Measurements from ENCODE around the gene PDE11A. TPM values are rescaled to one million over a fixed set of nuclear protein-coding genes. Genes with fewer than 3 reads are reported as not detected.

The PDE11A gene
- total RNA-seq, 1 donor from 2014 or later = 2.4 TPM

DNA sequence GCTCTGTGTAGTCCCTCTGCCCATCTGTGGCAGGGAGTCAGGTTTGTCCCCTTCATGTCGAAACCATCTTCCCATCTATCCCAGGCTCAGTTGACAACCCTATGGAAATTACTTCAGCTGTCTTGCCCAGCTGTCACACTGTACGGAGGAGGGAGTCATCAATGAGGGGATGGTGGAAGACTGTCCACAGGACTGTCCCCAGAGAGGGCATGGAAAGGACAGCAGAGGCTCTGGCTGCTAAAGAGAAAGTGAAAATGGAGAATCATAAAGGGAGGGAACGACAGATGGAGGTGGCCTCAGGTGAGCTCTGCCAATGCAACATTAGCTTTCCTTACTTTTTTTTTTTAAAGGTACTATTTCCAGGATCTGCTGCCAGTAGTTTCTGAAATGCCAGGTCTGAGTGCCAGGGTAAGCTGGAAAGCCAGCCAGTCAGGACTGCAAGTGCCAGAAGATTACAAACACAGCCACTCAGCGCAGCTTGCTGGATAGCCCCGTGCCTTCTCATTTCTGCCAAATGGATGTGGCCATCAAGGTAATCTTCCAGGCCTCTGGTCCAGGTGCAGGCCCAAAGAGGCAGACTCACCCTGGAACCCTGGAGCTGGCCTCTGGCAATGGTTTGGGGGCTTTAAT is 487.2 kb downstream of the PDE11A start:
- intact Hi-C loops (cut with DNase I) = no loop called here
- ATAC-seq = no peak
- no peak for DNase-seq (ENCODE audit: low spot score)

GRCh38 chr2:177584030-177584692 is 488.4 kb downstream of the PDE11A start:
- no peak for ATAC-seq
- intact Hi-C loops (cut with DNase I) = no loop called here
- no peak for DNase-seq (ENCODE audit: low spot score)

GRCh38 chr2:177582000-177582399 is 490.6 kb downstream of the PDE11A start:
- ATAC-seq (no peak), DNase-seq (ENCODE audit: low spot score) (no peak)
- intact Hi-C loops (cut with DNase I) = no loop called here

GRCh38 chr2:177579486-177580036 is 493.0 kb downstream of the PDE11A start:
- DNase-seq (ENCODE audit: low spot score) (no peak), ATAC-seq (no peak)
- intact Hi-C loops (cut with DNase I) = no loop called here

DNA sequence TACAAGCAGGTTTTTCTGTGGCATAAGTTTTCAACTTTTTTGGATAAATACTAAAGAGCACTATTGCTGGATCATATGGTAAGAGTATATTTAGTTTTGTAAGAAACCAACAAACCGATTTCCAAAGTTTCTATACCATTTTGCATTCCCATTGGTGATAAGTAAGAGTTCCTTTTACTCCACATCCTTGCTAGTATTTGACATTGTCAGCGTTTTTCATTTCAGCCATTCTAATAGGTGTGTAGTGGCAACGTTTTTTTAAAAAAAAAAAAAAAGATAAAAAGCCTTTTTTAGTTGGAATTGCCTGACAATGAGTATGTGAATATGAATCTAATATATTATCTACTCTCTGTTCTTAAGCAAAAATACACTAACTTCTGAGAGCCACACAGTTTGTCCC is 494.1 kb downstream of the PDE11A start:
- no peak for DNase-seq (ENCODE audit: low spot score)
- no peak for ATAC-seq
- intact Hi-C loops (cut with DNase I) = no loop called here

- intact Hi-C loops (cut with DNase I) = no loop called here
- no peak for DNase-seq (ENCODE audit: low spot score)
- ATAC-seq = no peak
These were observed 495.5 kb downstream of the PDE11A start for GRCh38 chr2:177577075-177577474.

- intact Hi-C loops (cut with DNase I) = no loop called here
- ATAC-seq (no peak), DNase-seq (ENCODE audit: low spot score) (no peak)
These were observed 497.2 kb downstream of the PDE11A start for GRCh38 chr2:177575358-177575757.

GRCh38 chr2:177574356-177574755 is 498.2 kb downstream of the PDE11A start:
- DNase-seq (ENCODE audit: low spot score) = no peak
- intact Hi-C loops (cut with DNase I) = no loop called here
- ATAC-seq = no peak

Other genes with a start within 250 kb of the PDE11A start
- gene RBM45, start 39.7 kb upstream of the PDE11A start, total RNA-seq = 14.7 TPM
- gene OSBPL6, start 121.7 kb upstream of the PDE11A start, total RNA-seq = 1.8 TPM

Data from sciatic nerve (tissue), 2 donors.